AG04450 (cell line): ENCODE measurements around the gene RADIL. TPM values are rescaled to one million over a fixed set of nuclear protein-coding genes. Genes with fewer than 3 reads are reported as not detected.

ENCODE experiments used
- CTCF ChIA-PET: fragments of 300-600, 350-600 bp; formaldehyde crosslinking; extraction: SDS; loops from one replicate; lab custom pipeline; 2022; ENCODE audit warnings: antibody characterized with exemption, inconsistent platforms; lab: Charles Lee
- POLR2A ChIA-PET: fragments of 350-600 bp; formaldehyde crosslinking; extraction: SDS; loops from one replicate; lab custom pipeline; 2021; ENCODE audit warnings: antibody characterized with exemption, inconsistent platforms; lab: Yijun Ruan, JAX
- DNase-seq: peaks from one replicate; pipeline ENCODE4 v3.0.0-alpha.2; 2011; ENCODE audit warnings: low read depth, low spot score
- H3K27ac ChIP-seq: one replicate; pipeline ENCODE4 v1.5.1; 2012; ENCODE audit warnings: low read depth, low read length, control low read depth
- H3K27me3 ChIP-seq: one replicate; pipeline ENCODE4 v1.6.0; 2012; ENCODE audit warnings: low read length; ENCODE audit not compliant: control insufficient read depth, insufficient read depth
- H3K4me3 ChIP-seq: 2 replicates; pipeline ENCODE4 v1.5.1; 2011; ENCODE audit warnings: mild to moderate bottlenecking, low read depth, low read length, control low read depth
- H3K9me3 ChIP-seq: 2 replicates; pipeline ENCODE4 v1.5.1; 2012; ENCODE audit warnings: low read length; ENCODE audit not compliant: control insufficient read depth, insufficient read depth
- CTCF ChIP-seq: IDR thresholded peaks from 2 replicates; pipeline ENCODE4 v1.5.1; 2011; ENCODE audit warnings: low read depth, low read length, control low read depth, inconsistent platforms
- polyA plus RNA-seq: library from polyadenylated mRNA; depleted of rRNA; stranded (reverse); fragments of >200 nt; gene quantifications from 2 replicates; pipeline ENCODE4 v1.2.3, GENCODE V29; 2011

RADIL gene
- polyA plus RNA-seq, 1 experiment: 0.07 TPM

DNA sequence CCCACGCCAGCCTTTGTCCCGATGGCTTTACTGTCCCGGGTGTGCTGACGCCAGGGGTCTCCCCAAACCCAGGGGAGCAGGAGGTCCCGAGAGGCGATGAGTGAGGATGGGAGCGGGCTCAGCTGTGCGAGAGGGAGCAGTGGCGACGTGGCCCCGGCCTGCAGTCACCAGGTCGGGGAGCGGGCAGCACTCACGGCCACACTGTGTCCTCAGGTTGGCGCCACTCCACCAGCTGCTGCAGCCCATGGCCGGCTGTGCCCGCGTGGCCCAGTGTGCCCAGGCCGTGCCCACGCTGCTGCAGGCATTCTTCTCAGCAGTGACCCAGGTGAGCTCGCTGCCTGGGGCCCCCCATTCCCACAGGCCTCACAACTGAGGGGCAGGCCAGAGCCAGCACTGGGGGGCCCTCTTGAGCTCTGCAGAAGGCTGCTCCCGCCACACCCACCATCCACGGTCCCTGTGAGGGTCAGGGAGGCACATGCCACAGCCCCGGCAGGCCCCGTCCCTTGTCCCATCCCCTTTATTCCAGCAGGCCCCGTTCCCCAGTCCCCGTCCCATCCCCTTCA, 94.8 kb downstream of the RADIL start:
- DNase-seq: no peak
- Histone ChIP-seq H3K27ac (no peak overlapping the region), H3K27me3 (no peaks in the 10 kb centered on the region), H3K9me3 (peaks cover 18% of the 10 kb centered on the region; the same call in 1 of the 2 replicates), H3K4me3 (no peak overlapping the region)
- CTCF ChIA-PET: no interaction called here
- TF ChIP-seq CTCF: no peak
- POLR2A ChIA-PET: no interaction called here

GRCh38 chr7:4787947-4788626, 95.4 kb downstream of the RADIL start:
- ChIA-PET POLR2A (no interaction called here), CTCF (no interaction called here)
- TF ChIP-seq CTCF: no peak
- DNase-seq: no peak
- no peak overlapping the region for H3K4me3 ChIP-seq
- H3K27me3 ChIP-seq: no peaks in the 10 kb centered on the region
- no peak overlapping the region for H3K27ac ChIP-seq
- H3K9me3 ChIP-seq: peaks cover 18% of the 10 kb centered on the region; the same call in 1 of the 2 replicates

DNA sequence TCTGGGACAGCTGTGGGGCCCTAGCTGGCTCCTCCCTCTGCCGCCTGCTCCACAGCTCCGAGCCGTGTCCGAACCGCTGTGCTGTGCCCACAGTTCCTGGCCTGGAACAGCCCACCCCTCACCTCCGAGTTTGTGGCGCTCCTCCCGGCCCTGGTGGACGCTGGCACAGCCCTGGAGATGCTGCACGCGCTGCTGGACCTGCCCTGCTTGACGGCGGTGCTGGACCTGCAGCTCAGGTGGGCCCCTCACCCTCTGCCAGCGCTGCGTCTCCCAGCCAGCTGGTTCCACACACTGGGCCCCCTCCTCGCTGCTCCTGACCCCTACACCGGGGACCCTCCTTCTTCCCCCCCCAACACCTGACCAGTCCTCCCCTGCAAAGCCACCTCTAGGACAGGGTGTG, 96.0 kb downstream of the RADIL start:
- Histone ChIP-seq H3K27ac (no peak overlapping the region), H3K9me3 (peaks cover 13% of the 10 kb centered on the region; the same call in 1 of the 2 replicates), H3K4me3 (no peak overlapping the region), H3K27me3 (no peaks in the 10 kb centered on the region)
- TF ChIP-seq CTCF: no peak
- ChIA-PET POLR2A (no interaction called here), CTCF (interaction anchor here (0.5 kb wide), 1 partner anchor 37 kb away, joined by 4 read pairs; no protein-coding TSS in a partner anchor)
- no peak for DNase-seq

DNA sequence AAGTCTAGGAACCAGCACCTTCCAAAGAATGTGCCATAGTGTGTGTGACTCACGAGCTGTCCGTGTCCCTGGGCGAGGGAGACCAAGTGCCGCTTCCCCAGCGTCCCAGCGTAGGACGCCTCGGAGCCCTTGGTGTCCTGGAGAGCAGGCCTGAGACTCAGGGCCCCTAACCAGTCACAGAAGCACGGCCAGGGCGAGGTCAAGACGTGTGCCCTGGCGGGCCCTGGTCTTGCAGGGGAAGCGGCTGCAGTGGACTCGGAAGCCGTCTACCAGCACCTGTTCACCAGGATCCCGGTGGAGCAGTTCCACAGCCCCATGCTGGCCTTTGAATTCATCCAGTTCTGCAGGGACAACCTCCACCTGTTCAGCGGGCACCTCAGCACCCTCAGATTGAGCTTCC, 97.5 kb downstream of the RADIL start:
- no peak for TF ChIP-seq CTCF
- peaks cover under 1% of the 10 kb centered on the region; the same call in 1 of the 2 replicates for H3K9me3 ChIP-seq
- H3K27me3 ChIP-seq: no peaks in the 10 kb centered on the region
- no peak overlapping the region for H3K4me3 ChIP-seq
- ChIA-PET CTCF (interaction anchor here (0.6 kb wide), 1 partner anchor 12 kb away, joined by 4 read pairs; no protein-coding TSS in a partner anchor), POLR2A (no interaction called here)
- H3K27ac ChIP-seq: no peak overlapping the region
- no peak for DNase-seq

DNA sequence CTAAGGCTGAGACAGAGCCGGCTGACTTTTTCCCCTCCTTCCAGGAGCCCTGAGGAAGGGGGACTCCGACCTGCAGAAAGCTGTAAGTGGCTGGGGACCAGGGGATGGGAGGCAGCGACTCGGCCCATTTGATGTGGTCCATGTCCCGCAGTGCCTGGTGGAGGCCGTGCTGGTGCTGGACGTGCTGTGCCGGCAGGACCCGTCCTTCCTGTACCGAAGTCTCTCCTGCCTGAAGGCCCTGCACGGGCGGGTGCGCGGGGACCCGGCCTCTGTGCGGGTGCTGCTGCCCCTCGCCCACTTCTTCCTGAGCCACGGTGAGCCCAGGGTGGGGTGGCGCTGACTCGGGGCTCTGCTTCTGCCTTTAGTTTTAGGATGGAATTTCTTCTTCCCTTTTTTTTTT, 98.1 kb downstream of the RADIL start:
- DNase-seq: no peak
- no peak for TF ChIP-seq CTCF
- no peaks in the 10 kb centered on the region for H3K27me3 ChIP-seq
- no peaks in the 10 kb centered on the region; the same call in 1 of the 2 replicates for H3K9me3 ChIP-seq
- no peak overlapping the region for H3K4me3 ChIP-seq
- no peak overlapping the region for H3K27ac ChIP-seq
- POLR2A ChIA-PET: no interaction called here
- CTCF ChIA-PET: no interaction called here
